Motor neuron (in vitro differentiated cells): ENCODE results near the gene METAP1D. TPM values are rescaled to one million over a fixed set of nuclear protein-coding genes. Genes with fewer than 3 reads are reported as not detected.
"Not testable (repeated sequence)": the region's sequence is repeated elsewhere in the genome, so short reads cannot be mapped to it uniquely, and the experiment has no call there.

Source experiments
- ATAC-seq, 8 experiments: fragments of 200-7000 bp; cut with Tn5 transposase; replicated peaks in 6 of 8; 2 replicates each; pipeline ENCODE4 v1.8.0; 2021; ENCODE audit warnings: mild to moderate bottlenecking in 8 of 8, moderate library complexity in 8 of 8
- H3K27ac ChIP-seq, 2 donors: fragments of 250-450 bp; sonication (Bioruptor Pico); 2 replicates each; pipeline ENCODE4 v1.9.0; 2021; ENCODE audit warnings: antibody characterized with exemption in 2 of 2, mild to moderate bottlenecking in 2 of 2, moderate library complexity in 1 of 2
- H3K4me1 ChIP-seq, 2 donors: fragments of 250-450 bp; sonication (Bioruptor Pico); replicated peaks in 1 of 2; 2 replicates each; pipeline ENCODE4 v1.6.1; 2021; ENCODE audit warnings: antibody characterized with exemption in 2 of 2, mild to moderate bottlenecking in 2 of 2, moderate library complexity in 1 of 2
- H3K4me3 ChIP-seq, 5 donors: fragments of 250-450 bp; sonication (Bioruptor Pico); 2 replicates each; pipeline ENCODE4 v1.9.0; 2021; ENCODE audit warnings: antibody characterized with exemption in 5 of 5, mild to moderate bottlenecking in 5 of 5, moderate library complexity in 4 of 5
- WGBS, 10 experiments: fragments of 450-650 bp; shearing (Covaris generic); methylation state at CpG; one replicate each; pipeline ENCODE4 v1.0.0; 2022; 5-methylcytosine and 5-hydroxymethylcytosine counted together
- in situ Hi-C, 9 experiments: fragments of 400-800 bp; cut with MboI; loops; one replicate each; pipeline ENCODE4 v1.15.0; 2021; ENCODE audit warnings: low sequenced_read_pairs in 9 of 9, low pct_unique_long_range_greater_than_20kb in 2 of 9; ENCODE audit not compliant: unreplicated experiment in 9 of 9
- total RNA-seq, 8 experiments: library from RNA; unstranded; fragments of 300-600 nt; gene quantifications; 2 replicates each; pipeline versions ENCODE4 v1.2.3 to v1.2.4, GENCODE V29; 2022

Gene METAP1D
- total RNA-seq, 8 experiments from 2014 or later: 2.5 to 44.9 (median 6.3) TPM

DNA sequence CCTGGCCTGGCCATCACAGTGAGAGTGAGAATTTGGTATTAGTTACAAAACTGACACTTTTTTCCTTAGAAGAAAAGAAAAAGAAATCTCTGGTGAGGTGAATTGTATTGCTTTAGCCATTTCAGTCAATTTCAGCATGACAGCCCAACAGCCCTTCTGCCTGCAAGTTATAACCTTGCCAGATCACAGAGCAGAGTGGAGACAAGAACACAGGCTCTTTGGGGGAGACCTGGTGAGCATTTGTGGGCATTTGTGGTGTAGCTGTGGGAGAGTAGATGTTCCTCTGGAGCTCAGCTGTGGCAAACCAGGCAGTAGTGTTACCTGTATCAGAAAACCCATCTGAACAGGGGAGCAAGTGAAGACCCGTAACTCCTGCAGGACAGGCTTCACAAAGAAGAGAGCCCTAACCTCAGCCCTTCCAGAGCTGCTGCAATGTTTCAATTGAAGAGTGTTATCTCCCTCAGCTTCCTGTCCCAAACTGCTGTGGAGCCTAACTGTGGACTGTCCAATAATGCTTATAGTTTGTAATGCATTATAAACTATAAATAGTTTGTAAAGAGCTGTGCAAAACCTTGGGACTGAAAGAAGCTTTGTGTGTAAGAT, 62.8 kb downstream of the METAP1D start:
- in situ Hi-C loops: no loop called here
- ATAC-seq: peak in 1 of 8 experiments; percentile 39
- no peak overlapping the region for H3K4me3 ChIP-seq
- H3K27ac ChIP-seq: no peak overlapping the region
- peaks cover 9 to 28% of the 10 kb centered on the region in 2 donors for H3K4me1 ChIP-seq
- WGBS, 10 experiments: 83% methylated on average over 1 of the region's 1 CpG; no CpG with 5 or more reads in 9 of the 10 experiments

GRCh38 chr2:172063446-172063845, 63.7 kb downstream of the METAP1D start:
- in situ Hi-C loops: no loop called here
- no peak for ATAC-seq
- WGBS, 10 experiments: 63 to 96% (median 90%) methylated on average over 2 to 9 of the region's 9 CpGs; no CpG with 5 or more reads in 3 of the 10 experiments
- H3K4me3 ChIP-seq: no peak overlapping the region
- H3K27ac ChIP-seq: no peak overlapping the region
- H3K4me1 ChIP-seq: peaks cover 9 to 28% of the 10 kb centered on the region in 2 donors

DNA sequence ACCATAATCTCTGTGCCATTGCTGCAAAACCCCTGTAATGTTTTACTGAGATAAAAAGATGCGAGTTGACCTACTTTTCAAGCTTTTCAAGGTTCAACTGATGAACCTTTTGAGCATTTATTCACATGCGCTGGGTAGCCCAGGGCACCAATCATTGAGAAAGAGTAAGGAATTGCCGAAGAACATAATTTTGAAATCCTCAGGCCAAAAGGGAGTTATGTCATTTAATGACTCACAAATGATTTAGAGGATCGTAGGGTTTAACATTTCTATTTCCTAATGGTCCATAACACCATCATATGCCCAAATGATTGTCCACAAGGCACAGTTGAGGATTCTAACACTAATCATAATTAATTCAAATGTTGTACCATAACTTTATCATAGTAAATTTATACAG, 65.4 kb downstream of the METAP1D start:
- in situ Hi-C loops: no loop called here
- Histone ChIP-seq H3K4me1 (peaks cover 9 to 28% of the 10 kb centered on the region in 2 donors), H3K4me3 (no peak overlapping the region), H3K27ac (no peak overlapping the region)
- WGBS, 10 experiments: 57 to 94% (median 85%) methylated on average over 1 to 4 of the region's 4 CpGs; no CpG with 5 or more reads in 1 of the 10 experiments
- ATAC-seq: no peak

DNA sequence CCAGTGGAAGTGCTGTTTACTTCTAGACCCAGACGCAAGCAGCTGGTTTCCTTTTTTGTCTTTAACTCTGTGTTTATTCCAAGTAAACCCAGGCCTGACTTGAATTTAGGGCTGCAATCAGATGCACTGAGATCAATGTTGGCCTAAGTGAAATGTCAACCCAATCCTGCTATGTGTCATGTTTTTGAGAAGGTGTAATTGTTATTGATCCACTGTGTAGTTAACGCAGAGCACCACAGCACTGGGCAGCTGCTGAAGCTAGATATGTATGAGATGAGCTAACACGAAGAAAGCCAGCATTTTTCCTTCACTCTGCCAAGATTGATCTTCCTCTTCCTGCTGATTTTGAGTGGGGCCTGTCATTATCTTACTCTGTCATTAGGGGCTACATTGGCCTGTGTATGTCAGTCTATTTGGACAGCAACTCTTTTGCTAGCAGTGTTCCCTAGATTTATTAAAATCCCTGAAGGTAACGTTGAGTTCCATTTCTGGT, 66.7 kb downstream of the METAP1D start:
- WGBS, 10 experiments: 68 to 100% (median 77%) methylated on average over 2 to 4 of the region's 4 CpGs; no CpG with 5 or more reads in 1 of the 10 experiments
- ATAC-seq: peak in 5 of 8 experiments; percentile 72 to 78 (median 73)
- no peak overlapping the region for H3K4me3 ChIP-seq
- peak overlapping the region in 1 of 2 donors; percentile 32 for H3K27ac ChIP-seq
- in situ Hi-C loops: no loop called here
- H3K4me1 ChIP-seq: peaks cover 12 to 30% of the 10 kb centered on the region in 2 donors

DNA sequence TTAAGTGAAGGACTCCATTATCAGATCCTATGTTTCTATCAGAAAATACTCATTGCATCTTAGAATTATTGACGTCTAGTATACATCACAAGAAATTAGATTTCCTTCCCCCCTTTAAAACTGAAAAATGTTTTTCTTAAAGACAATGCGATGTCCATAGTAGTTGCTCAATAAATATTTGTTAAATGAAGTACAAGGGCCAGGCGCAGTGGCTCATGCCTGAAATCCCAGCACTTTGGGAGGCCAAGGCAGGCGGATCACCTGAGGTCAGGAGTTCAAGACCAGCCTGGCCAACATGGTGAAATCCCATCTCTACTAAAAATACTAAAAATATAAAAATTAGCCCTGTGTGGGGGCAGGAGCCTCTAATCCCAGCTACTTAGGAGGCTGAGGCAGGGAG, 68.2 kb downstream of the METAP1D start:
- H3K4me3 ChIP-seq, H3K27ac ChIP-seq, in situ Hi-C loops, ATAC-seq: not testable (repeated sequence)
- 50 to 100% (median 92%) methylated on average over 1 to 4 of the region's 4 CpGs for WGBS, 10 experiments
- peaks cover 27 to 29% of the 10 kb centered on the region in 2 donors for H3K4me1 ChIP-seq

GRCh38 chr2:172070936-172071335, 71.2 kb downstream of the METAP1D start:
- 43 to 100% (median 83%) methylated on average over 1 of the region's 1 CpG; no CpG with 5 or more reads in 3 of the 10 experiments for WGBS, 10 experiments
- in situ Hi-C loops: no loop called here
- H3K27ac ChIP-seq: peak overlapping the region in 1 of 2 donors; percentile 63
- no peak for ATAC-seq
- no peak overlapping the region for H3K4me3 ChIP-seq
- peaks cover 36 to 38% of the 10 kb centered on the region in 2 donors for H3K4me1 ChIP-seq

DNA sequence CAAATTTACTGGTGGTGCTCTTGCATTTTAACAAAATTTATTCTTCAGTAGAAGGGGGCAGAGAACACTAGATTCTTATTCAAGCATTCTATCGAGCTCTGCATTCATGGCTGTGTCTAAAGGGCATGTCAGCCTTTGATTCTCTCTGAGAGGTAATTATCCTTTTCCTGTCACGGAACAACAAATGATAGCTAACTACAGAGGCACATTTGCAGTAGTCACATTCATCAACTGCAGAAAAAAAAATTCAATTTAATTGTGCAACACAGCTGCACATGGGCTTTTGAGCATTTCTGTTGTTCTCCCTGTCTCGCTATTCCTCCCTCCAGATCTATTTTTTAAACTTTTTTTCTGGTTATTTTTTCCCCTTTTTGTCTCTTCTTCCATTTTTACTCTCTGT, 72.5 kb downstream of the METAP1D start:
- Histone ChIP-seq H3K4me1 (peaks cover 28 to 34% of the 10 kb centered on the region in 2 donors), H3K4me3 (no peak overlapping the region), H3K27ac (peak overlapping the region in 1 of 2 donors; percentile 63)
- WGBS, 10 experiments: 0 to 92% (median 15%) methylated on average over 1 to 3 of the region's 3 CpGs
- in situ Hi-C loops: no loop called here
- peak in 5 of 8 experiments; percentile 87 to 96 (median 89) for ATAC-seq

DNA sequence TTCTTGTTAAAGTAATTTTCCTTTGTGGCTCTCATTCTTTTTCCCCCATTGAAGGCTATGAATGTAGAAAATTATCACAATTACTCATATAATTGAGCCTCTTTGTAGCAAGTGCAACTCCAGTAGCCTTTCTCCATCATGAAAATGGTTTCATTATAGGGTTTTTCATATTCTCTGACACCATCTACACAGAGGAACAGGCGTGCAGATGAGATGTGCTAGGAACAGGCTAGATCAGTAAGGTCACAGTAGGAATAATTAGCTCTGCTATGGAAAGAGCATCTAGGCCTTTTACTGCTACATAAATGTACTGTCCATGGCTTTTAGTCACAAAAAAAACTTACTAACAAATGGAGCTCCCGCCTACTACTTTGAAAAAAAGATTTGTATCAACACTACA, 73.0 kb downstream of the METAP1D start:
- H3K4me1 ChIP-seq: peaks cover 28 to 34% of the 10 kb centered on the region in 2 donors
- 0 to 100% (median 57%) methylated on average over 1 to 2 of the region's 2 CpGs for WGBS, 10 experiments
- peak overlapping the region in 1 of 2 donors; percentile 60 for H3K27ac ChIP-seq
- ATAC-seq: peak in 5 of 8 experiments; percentile 51 to 88 (median 69)
- in situ Hi-C loops: no loop called here
- H3K4me3 ChIP-seq: no peak overlapping the region

- Histone ChIP-seq H3K4me1 (peaks cover 28 to 34% of the 10 kb centered on the region in 2 donors), H3K4me3 (no peak overlapping the region), H3K27ac (peak overlapping the region in 1 of 2 donors; percentile 37)
- 81 to 100% (median 90%) methylated on average over 2 to 4 of the region's 4 CpGs for WGBS, 10 experiments
- no peak for ATAC-seq
- in situ Hi-C loops: no loop called here
Measured at GRCh38 chr2:172073518-172073917, 73.8 kb downstream of the METAP1D start.

DNA sequence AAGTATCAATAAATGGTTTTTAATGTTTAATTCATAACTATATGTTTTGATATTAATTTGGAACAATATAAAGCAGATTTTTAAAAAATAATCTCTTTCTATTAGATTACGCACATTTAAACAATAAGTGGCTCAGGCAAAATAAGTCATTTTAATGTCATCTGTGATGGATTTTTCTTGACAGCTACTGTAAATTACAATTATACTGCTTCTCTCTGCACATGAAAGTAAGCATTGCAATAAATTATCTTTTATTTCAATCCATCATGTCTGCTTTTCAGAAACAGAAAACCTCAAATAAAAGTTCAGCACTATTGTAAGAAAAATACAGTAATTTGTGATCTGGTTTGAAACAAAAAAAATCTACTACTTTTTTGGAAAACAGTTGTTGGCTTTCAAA, 74.5 kb downstream of the METAP1D start:
- 88 to 100% (median 100%) methylated on average over 1 of the region's 1 CpG for WGBS, 10 experiments
- ATAC-seq: no peak
- Histone ChIP-seq H3K4me3 (no peak overlapping the region), H3K4me1 (peaks cover 28 to 34% of the 10 kb centered on the region in 2 donors), H3K27ac (no peak overlapping the region)
- in situ Hi-C loops: no loop called here

DNA sequence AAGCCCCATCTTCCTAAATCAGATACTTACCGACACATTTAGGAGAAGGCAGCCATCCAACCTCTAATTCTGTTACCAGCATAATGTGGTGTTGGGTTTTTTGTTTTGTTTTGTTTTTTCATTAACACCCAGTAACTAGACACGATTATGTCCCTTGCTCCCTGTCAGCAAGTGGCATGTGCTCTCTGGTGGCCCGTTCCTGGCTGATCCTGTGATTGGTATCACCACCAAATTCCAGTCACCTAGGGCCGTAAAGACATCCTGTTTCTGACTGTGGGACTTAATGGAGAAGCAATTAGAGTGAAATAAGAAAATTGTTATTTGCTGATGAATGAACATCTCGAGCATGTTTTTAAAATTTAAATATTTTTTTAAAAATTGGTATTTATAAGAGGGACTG, 79.7 kb downstream of the METAP1D start:
- WGBS, 10 experiments: 44 to 96% (median 79%) methylated on average over 2 to 5 of the region's 5 CpGs; no CpG with 5 or more reads in 1 of the 10 experiments
- peaks cover 0 to 4% of the 10 kb centered on the region in 2 donors for H3K4me1 ChIP-seq
- H3K27ac ChIP-seq: no peak overlapping the region
- ATAC-seq: no peak
- in situ Hi-C loops: no loop called here
- no peak overlapping the region for H3K4me3 ChIP-seq

GRCh38 chr2:172079838-172080640, 80.3 kb downstream of the METAP1D start:
- Histone ChIP-seq H3K4me1 (peaks cover 0 to 5% of the 10 kb centered on the region in 2 donors), H3K27ac (no peak overlapping the region), H3K4me3 (no peak overlapping the region)
- WGBS, 10 experiments: 12 to 94% (median 70%) methylated on average over 1 to 33 of the region's 38 CpGs
- in situ Hi-C loops: no loop called here
- no peak for ATAC-seq

DNA sequence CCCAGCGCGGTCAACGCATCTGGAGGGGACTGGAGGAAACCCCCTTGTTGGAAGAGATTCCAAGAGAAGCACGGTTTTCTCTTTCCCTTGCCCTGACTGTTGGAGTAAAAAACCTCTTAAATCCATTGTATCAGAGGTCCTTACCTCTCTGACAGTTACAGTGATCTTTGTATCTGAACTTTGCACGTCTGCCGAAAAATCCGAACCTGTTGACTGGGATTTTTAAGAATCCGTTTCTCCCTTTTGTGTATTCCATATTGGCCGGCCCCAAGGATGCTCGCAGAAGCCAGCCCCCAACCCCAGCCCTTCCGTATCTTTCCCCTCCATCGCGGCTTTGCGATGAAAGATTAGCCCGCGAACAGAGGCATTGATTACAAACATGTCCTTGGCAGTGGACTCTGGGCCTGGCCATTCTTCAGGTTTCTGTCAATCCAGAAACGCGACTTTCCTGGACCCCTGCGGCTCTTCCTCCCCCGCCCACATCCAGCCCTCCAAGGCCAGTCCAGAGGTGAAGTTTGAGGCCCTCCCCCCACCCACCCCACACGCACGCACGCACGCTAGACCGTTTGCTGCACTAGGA, 81.0 kb downstream of the METAP1D start:
- 0 to 100% (median 8%) methylated on average over 1 to 11 of the region's 25 CpGs; no CpG with 5 or more reads in 5 of the 10 experiments for WGBS, 10 experiments
- H3K27ac ChIP-seq: no peak overlapping the region
- no peak for ATAC-seq
- in situ Hi-C loops: no loop called here
- H3K4me1 ChIP-seq: peaks cover 0 to 5% of the 10 kb centered on the region in 2 donors
- H3K4me3 ChIP-seq: no peak overlapping the region
